ENCODE results near the gene RDH12.

DNA sequence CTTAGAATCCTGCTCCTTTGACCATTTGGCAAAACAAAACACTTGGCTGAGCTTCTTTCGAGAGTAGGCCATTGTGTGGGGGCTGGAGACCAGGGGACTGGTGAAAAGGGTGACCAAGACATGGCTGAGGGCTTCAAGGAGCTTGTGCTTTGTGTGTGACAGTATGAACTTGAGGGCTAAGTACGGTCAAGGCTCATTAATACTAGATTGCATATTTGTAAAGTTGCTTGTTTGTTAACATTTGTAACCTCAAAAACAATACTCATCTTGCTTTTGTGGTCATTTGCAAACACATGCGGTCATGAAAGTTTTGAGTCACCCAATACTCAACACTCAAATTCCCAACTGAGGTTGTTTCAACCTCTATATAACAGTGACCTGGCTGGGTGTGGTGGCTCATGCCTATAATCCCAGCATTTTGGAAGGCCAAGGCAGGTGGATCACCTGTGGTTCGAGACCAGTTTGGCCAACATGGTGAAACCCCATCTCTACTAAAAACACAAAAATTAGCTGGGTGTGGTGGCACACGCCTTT is 72.2 kb downstream of the RDH12 start:
- TF ChIP-seq, protein P1, sequence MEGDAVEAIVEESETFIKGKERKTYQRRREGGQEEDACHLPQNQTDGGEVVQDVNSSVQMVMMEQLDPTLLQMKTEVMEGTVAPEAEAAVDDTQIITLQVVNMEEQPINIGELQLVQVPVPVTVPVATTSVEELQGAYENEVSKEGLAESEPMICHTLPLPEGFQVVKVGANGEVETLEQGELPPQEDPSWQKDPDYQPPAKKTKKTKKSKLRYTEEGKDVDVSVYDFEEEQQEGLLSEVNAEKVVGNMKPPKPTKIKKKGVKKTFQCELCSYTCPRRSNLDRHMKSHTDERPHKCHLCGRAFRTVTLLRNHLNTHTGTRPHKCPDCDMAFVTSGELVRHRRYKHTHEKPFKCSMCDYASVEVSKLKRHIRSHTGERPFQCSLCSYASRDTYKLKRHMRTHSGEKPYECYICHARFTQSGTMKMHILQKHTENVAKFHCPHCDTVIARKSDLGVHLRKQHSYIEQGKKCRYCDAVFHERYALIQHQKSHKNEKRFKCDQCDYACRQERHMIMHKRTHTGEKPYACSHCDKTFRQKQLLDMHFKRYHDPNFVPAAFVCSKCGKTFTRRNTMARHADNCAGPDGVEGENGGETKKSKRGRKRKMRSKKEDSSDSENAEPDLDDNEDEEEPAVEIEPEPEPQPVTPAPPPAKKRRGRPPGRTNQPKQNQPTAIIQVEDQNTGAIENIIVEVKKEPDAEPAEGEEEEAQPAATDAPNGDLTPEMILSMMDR (IDR thresholded peaks at IDR 0.05; ENCODE audit: insufficient read depth, low read depth, low read length) = no peak
- TF ChIP-seq EZH2 (IDR thresholded peaks at IDR 0.05; ENCODE audit: insufficient read depth, low read length) = no peak
